Testis (tissue), 2 donors: ENCODE results near the gene EZH2.

Experiments
- CTCF ChIP-seq, 3 experiments: fragments of 450-650 bp in 2 of 3; fragments of 200-600 bp in 1 of 3; sonication (generic) in 1 of 3; IDR thresholded peaks; one replicate each; pipeline ENCODE4 v1.5.1; 2016 to 2019; ENCODE audit warnings: antibody characterized with exemption in 3 of 3, mild to moderate bottlenecking in 2 of 3, moderate library complexity in 1 of 3
- POLR2A ChIP-seq: fragments of 450-650 bp; IDR thresholded peaks from one replicate; pipeline ENCODE4 v1.6.1; 2017; ENCODE audit warnings: antibody characterized with exemption, mild to moderate bottlenecking, moderate library complexity

- TF ChIP-seq CTCF (IDR thresholded peaks at IDR 0.05), result no peak
- no peak for TF ChIP-seq POLR2A
These were observed 53.0 kb downstream of the EZH2 start for GRCh38 chr7:148830897-148831692.
